ENCODE measurements around the gene DEFB124.
"Not testable (repeated sequence)": the region's sequence is repeated elsewhere in the genome, so short reads cannot be mapped to it uniquely, and the experiment has no call there.

The DEFB124 gene, protein sequence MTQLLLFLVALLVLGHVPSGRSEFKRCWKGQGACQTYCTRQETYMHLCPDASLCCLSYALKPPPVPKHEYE

DNA sequence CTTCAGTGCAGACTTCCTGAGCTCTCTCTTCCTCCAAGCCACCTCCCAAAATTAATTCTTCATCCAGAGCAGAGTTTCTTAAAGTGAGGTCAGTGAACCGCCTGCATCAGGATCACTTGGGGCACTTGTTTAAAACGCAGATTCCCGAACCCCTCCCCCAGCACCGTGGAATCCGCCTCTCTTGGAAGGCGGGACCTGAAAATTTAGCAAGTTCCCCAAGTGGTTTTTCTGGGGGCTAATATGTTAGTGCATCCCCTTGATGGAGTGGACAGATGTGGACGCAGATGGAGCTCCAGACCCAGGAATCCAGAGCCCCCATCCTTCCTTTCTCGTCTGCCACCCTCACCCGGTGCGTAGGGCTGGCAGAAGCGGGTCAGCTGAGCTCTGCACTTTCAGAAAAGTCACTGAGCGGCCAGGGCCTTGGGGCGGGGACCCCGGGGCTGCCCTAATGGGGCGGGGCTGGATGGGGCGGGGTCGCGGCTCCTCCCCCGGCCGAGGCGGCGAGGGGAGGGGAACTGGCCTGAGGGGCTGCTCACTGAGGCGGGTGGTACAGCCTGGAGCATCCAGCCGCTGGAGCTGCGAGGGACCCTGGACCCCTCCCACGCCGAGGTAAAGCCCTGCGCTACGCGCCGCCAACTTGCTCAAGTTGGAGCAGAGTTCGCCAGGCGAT lies at the start of gene DEFB124, which contains the start of gene REM1:
TSS of gene DEFB124 (minus strand) at position 370 of the 670 bp plus-strand sequence. CDS start 2,114 bp downstream, outside the sequence.
TSS of gene REM1 (plus strand) at position 531 of the 670 bp plus-strand sequence. CDS start 1,158 bp downstream, outside the sequence.
- DNase-seq (ENCODE audit: low spot score): no peak

DNA sequence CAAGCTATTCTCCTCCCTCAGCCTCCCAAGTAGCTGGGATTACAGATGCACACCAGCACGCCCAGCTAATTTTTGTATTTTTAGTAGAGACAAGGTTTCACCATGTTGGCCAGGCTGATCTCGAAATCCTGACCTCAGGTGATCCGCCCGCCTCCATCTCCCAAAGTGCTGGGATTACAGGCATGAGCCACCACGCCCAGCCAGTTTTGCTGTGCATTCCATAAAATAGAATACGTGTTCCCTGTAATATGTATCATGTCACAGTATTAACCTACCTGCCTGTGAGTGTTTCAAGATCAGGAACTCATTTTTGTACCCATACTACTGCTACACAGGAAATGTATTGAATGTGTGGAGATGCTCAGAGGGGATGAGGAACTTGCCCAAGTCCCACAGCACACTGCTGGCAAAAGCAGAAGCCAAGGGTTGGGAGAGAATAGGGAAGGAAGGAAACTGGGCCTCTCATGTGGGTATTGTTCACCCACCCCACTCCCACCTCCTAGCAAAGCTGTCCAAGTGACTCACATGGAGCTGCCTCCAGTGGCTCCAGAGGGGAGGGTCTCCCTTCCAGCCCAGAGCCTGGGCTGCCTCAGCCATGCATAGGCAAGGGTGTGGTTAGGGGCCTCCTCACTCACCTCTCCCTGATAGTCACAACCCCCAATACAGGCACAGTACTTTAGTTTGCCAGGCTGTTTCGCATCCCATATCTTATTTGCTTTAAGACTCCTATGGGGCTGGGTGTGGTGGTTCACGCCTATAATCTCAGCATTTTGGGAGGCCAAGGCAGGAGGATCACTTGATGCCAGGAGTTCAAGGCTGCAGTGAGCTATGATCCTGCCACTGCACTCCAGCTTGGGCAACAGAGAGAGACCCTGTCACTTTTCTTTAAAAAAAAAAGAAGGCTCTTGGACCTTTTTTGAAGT lies 48.7 kb upstream of the DEFB124 start:
- peak; percentile 73 for DNase-seq (ENCODE audit: low spot score)

DNA sequence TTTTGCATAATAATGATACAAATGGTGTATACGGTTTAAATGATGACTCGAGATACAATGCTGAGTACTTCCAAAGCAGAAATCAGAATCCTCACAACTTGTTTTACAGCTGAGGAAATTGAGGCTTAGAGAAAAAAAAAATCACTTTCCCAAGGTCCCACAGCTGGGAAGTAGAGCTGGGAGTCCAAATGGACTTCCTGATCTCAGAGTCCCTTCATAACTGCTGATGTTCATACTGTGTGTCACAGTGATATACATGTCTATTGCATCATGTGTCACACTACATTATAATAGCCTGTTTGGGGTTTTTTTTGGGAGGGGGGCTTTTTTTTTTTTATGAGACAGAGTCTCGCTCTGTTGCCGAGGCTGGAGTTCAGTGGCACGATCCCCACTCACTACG lies 47.8 kb upstream of the DEFB124 start:
- no peak for DNase-seq (ENCODE audit: low spot score)

DNA sequence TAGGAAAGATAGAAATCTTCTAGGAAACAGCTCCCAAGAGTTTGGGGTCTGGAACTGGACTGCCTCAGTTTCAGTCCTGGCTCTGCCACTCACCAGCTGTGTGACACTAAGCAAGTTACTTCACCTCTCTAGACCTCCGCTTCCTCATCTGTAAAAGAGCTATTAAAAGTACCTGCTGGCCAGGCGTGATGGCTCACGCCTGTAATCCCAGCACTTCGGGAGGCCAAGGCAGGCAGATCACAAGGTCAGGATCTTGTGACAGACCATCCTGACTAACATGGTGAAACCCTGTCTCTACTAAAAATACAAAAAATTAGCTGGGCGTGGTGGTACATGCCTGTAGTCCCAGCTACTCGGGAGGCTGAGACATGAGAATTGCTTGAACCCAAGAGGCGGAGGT lies 46.3 kb upstream of the DEFB124 start:
- not testable (repeated sequence) for DNase-seq (ENCODE audit: low spot score)

DNA sequence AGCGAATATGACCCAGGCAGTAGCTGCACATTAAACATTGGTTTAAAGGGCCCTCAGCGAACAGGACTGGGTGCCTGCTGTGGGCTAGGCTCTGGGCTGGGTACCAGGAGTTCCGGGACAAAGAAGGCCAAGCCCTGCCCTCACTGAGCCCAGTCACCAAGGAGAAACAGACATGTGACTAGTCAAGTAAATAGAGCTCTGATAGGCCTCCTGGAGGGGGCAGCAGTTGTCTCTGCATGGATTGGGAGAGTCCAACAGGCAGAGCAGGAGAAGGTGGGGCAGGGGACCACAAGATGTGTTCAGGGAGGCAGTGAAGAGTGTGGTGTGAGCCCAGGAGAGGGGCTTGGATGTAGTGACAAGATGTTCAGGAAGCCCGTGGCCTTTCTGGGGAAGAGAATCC lies 42.4 kb upstream of the DEFB124 start:
- no peak for DNase-seq (ENCODE audit: low spot score)

DNA sequence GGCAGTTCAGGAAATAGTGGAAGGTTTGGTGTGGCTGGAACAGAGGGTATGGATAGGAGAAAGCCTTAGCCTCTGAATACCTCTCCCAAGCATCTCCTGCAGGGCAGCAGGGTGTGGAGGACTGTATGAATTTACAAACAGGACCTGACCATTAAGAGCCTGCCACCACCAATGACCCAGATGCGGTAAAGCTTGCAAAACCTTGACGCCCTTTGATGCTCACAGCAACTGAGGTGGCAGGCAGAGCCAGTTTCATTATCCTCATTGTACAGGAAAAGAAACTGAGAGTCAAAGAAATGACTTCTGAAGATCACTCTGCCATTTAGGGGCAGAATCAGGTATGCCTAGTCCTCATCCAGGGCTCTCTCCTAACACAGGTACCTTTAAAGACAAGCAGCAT lies 41.7 kb upstream of the DEFB124 start:
- DNase-seq (ENCODE audit: low spot score): no peak

DNA sequence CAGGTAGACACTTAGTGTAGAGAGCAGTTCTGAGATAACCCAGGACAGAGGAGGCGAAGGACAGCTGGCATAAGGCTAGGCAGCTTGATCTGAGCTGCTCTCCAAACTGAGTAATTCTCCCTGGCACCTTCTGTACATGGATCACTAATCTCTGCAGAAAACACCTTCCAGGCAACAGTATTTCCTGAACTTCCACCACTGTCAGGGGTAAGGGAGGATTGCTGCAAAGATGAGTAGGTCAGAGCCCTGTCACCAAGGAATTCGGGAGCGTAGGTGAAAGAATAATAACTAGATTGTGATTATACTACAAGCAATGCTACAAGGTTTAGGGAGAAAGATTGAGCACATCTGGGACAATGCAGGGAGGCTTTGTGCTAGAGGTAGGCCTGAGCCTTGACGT lies 41.2 kb upstream of the DEFB124 start:
- no peak for DNase-seq (ENCODE audit: low spot score)

DNA sequence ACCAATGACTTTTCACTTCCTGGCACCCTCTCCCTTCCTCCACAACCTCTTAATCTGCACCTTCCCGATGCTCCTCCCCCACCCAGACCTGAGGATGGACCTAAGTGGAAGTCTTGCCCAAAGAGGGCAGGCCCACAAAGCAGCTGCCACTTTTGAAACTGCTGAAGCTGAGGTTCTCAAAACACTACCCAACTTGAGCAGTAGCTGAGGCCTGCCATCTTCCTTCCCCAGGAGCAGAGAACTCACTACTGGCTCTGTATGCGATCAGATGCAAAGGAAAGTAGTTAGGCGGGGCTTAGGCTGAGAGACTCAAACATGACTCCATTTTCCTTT lies 40.8 kb upstream of the DEFB124 start:
- DNase-seq (ENCODE audit: low spot score): no peak

DNA sequence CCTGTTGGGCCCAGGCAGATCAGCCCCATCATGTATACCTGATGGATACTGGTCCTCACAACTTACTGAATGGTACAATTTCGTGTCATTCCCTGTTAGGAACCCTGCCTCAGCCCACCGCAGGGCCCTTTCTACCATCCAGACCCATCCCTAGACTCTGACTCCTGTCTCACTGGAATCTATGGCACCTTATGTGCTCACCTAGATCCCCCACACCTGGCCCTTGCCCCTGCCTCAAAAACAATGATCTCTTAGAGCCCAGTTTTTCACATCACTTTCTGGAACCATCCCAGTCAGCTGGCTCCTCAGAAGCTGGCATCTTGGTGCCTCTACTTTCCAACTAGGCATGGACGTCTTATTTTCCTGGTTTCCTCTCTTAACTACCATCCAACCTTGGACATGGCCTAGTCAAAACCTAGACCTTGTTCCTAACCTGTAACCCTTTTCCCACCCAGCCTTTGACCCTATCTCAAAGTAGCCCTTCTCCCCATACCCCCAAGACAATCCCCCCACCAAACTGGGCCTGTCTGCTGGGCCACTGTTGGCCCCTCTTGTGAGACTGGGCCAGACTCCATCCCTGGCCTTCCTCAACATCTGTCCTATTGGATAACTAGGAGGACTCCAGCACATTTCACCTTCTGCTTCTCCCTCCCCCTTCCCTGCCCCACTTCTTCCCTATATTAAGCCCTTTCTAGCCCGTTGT lies 40.3 kb upstream of the DEFB124 start:
- no peak for DNase-seq (ENCODE audit: low spot score)

DNA sequence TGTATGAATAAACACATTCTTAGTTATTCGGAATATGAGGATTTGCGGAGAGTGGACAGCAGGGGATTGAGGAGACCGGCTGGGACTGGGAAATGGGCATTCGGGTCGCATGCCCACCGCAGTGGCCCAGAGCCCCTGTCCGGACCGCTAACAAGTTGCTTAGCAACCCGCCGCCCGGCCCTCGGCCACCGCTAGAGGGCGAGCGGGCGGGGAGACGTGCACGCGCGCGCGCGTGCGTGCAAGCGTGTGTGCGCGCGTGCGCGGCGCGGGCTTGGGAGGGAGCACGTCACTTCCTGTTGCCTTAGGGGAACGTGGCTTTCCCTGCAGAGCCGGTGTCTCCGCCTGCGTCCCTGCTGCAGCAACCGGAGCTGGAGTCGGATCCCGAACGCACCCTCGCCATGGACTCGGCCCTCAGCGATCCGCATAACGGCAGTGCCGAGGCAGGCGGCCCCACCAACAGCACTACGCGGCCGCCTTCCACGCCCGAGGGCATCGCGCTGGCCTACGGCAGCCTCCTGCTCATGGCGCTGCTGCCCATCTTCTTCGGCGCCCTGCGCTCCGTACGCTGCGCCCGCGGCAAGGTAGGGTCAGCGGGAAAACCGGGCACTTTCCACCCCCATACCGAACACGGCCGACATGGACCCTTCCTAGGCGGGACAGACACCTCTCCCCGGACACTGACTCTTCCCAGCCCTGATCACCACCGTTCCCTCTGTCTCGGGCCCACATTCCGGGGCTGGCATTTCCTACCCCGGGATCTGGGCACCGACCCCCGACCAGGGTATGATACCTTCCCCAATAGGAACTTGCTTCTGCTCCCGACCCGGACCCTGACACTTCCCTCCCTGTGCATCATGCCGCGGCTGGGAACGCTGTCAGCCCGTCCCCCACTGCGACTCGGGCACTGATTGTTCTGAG lies 39.5 kb upstream of the DEFB124 start, which contains the start of gene HM13:
TSS of gene HM13 (plus strand) at position 289 of the 918 bp plus-strand sequence. CDS start at position 399, 110 bp downstream.
- DNase-seq (ENCODE audit: low spot score): peak; percentile 96

DNA sequence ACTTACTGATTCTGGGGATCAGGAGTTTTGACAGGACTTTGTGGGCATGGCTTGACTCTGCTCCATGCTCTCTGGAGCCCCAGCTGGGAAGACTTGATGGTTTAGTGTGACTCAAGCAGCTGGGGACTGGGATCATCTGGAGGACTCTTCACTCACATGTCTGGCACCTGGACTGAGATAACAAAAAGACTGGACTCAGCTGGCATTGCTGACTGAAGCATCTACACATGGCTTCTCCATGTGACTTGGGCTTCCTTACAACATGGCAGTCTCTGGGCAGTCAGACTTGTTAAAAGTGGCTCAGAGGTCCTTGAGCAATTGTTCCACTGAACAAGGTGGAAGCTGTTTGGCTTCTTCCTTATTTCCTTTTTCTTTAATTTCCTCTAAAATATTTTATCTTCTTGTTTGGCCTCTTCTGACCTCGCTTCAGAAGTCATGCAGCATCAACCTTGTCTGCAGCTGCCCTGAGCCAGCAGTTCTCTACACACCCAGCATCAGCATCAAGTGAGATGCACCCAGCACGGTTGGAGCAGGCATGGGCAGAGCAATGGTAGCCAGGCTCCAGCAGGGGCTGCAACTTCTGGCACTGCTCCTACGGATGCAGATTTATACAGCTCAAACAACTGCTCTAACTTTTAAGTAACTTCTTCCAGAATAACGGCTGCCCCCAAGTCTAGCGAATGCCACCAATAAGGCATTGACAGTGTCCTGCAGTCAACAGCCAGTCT lies 33.8 kb upstream of the DEFB124 start:
- DNase-seq (ENCODE audit: low spot score): no peak

DNA sequence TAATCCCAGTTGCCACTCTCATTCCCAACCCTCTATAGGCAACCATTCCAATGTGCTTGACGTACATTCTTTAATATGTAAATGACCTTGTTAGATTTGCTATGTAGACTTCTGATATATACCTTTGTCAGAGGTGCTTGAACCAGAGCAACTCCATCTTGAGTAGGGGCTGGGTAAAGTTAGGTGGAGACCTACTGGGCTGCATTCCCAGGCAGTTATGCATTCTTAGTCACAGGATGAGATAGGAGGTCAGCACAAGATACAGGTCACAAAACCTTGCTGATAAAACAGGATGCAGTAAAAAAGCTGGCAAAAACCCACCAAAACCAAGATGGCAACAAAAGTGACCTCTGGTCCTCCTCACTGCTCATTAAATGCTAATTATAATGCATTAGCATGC lies 31.0 kb upstream of the DEFB124 start:
- DNase-seq (ENCODE audit: low spot score): no peak

DNA sequence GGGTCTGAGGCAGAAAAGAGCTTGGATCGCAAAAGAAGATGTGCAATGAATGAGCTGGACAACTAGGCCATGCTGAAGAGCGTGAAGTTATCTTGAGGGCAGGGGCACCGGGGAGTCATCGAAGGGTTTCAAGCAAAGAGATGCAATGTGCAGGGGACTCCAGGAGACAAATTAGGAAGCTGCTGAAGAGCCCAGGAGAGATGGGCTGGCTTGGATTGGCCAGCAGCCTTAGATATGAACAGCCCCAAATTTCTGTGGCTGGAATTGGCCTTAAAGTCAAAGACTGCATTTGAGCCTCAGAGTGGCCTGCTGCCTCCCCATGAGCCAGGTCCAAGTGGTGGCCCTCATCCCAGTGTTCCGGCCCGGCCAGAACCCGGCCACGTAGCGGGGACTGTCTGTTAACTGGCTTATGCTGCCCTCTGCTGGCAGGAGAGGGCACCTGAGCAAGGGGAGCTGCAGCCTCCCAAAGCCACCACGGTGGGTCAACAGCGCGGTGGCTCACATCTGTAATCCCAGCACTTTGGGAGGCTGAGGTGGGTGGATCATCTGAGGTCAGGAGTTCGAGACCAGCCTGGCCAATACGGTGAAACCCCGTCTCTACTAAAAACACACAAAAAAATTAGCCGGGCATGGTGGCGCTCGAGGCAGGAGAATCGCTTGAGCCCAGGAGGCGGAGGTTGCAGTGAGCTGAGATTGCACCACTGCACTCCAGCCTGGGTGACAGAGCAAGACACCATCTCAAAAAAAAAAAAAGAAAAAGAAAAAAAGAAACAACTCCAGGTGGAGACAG lies 28.2 kb upstream of the DEFB124 start:
- DNase-seq (ENCODE audit: low spot score): peak; percentile 87

DNA sequence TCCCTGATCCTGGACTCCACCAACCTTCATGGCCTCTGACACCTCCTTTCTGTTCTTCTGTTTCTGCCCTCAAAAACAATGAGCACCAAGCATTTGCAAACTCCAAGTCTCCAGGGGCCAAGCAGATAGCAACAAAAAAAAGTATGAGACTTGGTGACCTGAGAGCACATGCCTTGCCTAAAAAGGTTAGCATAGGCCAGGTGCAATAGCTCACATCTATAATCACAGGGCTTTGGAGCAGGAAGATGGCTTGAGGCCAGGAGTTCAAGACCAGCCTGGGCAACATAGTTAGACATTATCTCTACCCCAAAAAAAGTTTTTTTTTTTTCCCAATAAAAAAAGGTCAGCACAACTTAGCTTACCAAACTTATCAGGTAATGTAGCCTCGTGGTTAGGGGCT lies 25.6 kb upstream of the DEFB124 start:
- DNase-seq (ENCODE audit: low spot score): no peak

DNA sequence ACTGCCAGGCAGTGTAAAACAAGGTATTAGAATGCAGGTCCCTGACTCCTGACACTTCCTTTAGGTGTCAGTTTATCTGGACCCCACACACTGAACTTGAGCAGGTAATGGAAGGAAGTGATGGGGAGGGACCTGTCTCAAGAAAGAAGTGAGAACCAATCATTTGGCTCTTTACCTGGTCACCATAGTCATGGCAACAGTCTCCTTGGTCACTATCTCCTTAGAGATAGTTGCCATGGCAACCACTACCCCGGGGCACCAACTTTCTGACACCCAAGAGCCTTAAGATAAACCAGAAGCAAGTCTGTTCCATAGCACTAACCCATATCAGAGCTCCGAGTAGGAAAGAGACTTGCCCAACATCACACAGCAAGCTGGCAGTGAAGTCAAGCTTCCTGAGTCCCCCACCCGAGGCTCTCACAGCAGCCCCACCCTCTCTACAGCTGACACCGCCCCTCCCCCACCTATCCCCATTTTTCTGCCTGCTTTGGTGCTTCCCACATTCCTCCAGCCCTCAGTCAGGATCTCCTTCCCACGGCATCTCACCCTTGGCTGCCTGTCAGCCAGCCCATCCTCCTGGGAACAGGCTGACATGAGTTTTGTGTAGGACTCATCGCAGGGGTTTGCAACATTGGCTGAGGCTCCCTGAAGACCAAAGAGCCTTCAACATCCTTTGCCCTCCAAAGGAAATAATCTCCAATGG lies 23.1 kb upstream of the DEFB124 start:
- DNase-seq (ENCODE audit: low spot score): no peak

DNA sequence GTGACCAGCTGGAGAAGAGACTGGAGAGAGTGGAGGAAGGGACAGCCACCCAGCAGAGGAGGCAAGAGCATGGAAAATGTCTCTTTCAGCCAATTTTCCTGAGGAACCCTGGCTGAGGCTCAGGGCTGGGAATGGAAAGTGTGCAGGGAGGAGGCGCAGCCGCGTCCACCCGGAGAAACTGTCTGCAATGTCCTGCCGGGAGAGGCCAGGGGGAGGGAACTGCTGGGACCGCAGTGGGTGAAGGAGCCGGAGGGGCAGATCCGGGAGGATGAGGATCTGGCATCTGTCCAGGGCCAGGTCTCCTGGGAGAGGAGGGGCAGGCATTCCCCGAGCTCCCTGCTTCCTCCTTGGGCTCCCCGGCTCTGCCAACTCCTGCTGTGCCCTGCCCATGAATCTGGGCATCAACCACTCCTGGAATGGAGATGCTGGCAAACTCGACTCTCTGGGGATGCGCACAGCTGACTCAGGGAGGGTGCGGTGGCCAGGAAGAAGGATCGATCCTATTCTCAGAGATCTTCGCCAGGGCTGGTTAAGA lies 21.9 kb upstream of the DEFB124 start:
- no peak for DNase-seq (ENCODE audit: low spot score)

DNA sequence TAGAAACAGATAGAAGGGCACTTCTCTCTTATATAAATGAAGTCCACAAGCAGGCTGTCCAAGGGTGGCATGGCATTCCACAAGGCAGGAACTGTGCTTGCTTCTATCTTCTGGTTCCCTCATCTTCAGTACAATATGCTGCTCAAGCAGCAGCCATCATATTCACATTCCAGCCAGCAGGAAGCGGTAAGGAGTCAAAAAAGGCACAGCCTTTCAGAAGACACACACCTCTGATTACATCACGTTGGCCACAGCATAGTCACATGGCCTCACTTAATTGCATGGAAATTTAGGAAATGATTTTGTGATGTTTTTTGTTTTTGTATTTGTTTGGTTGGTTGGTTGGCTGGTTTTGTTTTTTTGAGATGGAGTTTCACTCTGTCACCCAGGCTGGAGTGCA lies 19.2 kb upstream of the DEFB124 start:
- DNase-seq (ENCODE audit: low spot score): no peak

DNA sequence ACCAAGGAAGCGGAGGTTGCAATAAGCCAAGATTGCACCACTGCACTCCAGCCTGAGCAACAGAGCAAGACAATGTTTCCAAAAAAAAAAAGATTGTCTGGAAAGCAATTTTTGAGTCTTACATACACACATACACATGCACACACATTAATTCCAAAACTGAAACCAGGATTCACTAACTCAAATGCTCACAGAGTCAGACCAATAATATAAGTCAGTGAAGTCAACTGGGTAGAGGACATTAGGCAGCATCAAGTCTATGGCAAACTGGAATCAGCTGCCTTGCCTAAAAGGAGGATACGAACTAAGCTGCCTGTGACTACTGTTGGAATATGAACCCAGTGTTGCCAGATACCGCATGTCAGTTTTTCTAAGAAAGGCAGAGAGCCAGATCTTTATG lies 15.8 kb upstream of the DEFB124 start:
- DNase-seq (ENCODE audit: low spot score): no peak

DNA sequence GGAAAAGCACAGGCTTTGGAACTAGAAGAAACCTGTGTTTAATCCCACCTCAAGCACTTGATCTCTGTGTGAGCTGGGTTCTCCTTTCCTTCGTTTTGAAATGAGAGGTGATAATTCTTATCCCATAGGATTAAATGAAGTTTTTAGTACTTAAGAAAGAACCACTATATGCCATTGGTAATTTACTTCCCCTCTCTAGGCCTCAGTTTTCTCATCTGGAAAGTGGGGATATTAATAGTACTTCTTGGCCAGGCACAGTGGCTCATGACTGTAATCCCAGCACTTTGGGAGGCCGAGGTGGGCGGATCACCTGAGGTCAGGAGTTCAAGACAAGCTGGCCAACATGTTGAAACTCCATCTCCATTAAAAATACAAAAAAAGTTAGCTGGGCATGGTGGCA lies 14.2 kb upstream of the DEFB124 start:
- no peak for DNase-seq (ENCODE audit: low spot score)

All from Ammon's horn (tissue), 1 donor.